ENCODE results near the gene TMEM131. TPM values are rescaled to one million over a fixed set of nuclear protein-coding genes. Genes with fewer than 3 reads are reported as not detected.

TMEM131 gene
- total RNA-seq, 1 donor from 2014 or later = 35.4 TPM

- H3K27ac ChIP-seq = no peak overlapping the region
- intact Hi-C loops (cut with DNase I) = no loop called here
- no peaks in the 10 kb centered on the region for H3K27me3 ChIP-seq
- no peak for DNase-seq (ENCODE audit: extremely low spot score in 2 of 2)
- H3K4me1 ChIP-seq = no peaks in the 10 kb centered on the region
- H3K36me3 ChIP-seq = no peaks in the 10 kb centered on the region
- TF ChIP-seq POLR2AphosphoS5 (IDR thresholded peaks at IDR 0.05; ENCODE audit: insufficient read depth in 1 of 2, low read depth in 1 of 2) (no peak), CTCF (IDR thresholded peaks at IDR 0.05) (no peak), POLR2A (IDR thresholded peaks at IDR 0.05) (no peak)
- no peak overlapping the region for H3K4me3 ChIP-seq
- H3K9me3 ChIP-seq = no peaks in the 10 kb centered on the region
These were observed 8.9 kb upstream of the TMEM131 start for GRCh38 chr2:98004613-98005012.

GRCh38 chr2:98004047-98004446 is 8.3 kb upstream of the TMEM131 start:
- H3K4me1 ChIP-seq = no peaks in the 10 kb centered on the region
- no peak overlapping the region for H3K27ac ChIP-seq
- TF ChIP-seq POLR2AphosphoS5 (IDR thresholded peaks at IDR 0.05; ENCODE audit: insufficient read depth in 1 of 2, low read depth in 1 of 2) = no peak
- H3K36me3 ChIP-seq = no peaks in the 10 kb centered on the region
- no peak overlapping the region for H3K4me3 ChIP-seq
- H3K9me3 ChIP-seq = no peaks in the 10 kb centered on the region
- no peaks in the 10 kb centered on the region for H3K27me3 ChIP-seq
- DNase-seq (ENCODE audit: extremely low spot score in 2 of 2) = no peak
- intact Hi-C loops (cut with DNase I) = no loop called here

DNA sequence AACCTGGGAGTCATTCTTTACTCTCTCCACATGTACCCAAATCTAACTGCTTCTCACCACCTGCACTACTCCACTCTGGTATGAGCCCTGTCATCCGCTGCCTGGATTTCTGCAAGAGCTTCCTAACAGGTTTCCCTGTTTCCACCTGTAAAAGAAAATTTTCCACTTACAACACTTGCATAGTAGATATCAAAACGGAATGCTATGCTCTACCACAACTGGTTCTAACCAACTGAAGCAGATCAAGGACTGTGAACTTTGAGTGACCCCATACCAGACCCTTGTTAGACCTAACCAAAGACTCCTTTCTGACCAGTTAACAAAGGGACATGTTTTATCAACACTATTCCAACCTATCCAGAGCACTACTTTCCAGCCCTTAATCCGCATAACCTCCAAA is 3.8 kb upstream of the TMEM131 start:
- H3K27me3 ChIP-seq = no peaks in the 10 kb centered on the region
- H3K9me3 ChIP-seq = no peaks in the 10 kb centered on the region
- H3K4me3 ChIP-seq = no peak overlapping the region
- H3K27ac ChIP-seq = no peak overlapping the region
- TF ChIP-seq CTCF (IDR thresholded peaks at IDR 0.05) (no peak), POLR2A (IDR thresholded peaks at IDR 0.05) (no peak), POLR2AphosphoS5 (IDR thresholded peaks at IDR 0.05; ENCODE audit: insufficient read depth in 1 of 2, low read depth in 1 of 2) (no peak)
- no peaks in the 10 kb centered on the region for H3K36me3 ChIP-seq
- peaks cover 8% of the 10 kb centered on the region for H3K4me1 ChIP-seq
- intact Hi-C loops (cut with DNase I) = no loop called here
- DNase-seq (ENCODE audit: extremely low spot score in 2 of 2) = no peak

DNA sequence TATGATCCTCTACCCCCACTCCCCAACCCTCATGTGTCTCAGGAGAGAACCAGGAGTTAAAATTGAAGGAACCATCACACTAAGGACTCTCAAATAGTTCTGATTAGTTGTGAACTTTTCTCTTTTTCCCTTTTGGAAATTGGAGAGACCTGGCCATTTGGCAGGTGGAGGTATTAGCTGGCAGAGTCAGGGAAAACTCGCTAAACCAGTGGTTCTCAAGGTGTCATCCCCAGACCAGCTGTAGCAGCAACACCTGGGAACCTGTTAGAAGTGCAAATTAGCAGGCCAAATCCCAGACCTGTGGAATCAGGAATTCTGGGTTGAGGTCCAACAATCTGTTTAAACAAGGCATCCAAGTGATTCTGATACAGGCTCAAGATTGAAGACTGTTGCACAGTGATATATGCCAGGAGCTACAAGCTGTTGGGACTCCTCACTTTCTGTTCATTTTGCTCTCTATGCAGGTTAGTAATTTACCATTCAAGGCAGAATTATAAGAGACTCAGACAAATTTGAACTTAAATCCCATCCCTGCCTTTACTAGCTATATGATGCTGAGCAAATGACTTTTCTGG is 2.8 kb upstream of the TMEM131 start:
- H3K27ac ChIP-seq = no peak overlapping the region

GRCh38 chr2:97997784-97998392 is 2.1 kb upstream of the TMEM131 start:
- no peaks in the 10 kb centered on the region for H3K9me3 ChIP-seq
- no peaks in the 10 kb centered on the region for H3K27me3 ChIP-seq
- H3K4me3 ChIP-seq = no peak overlapping the region
- H3K36me3 ChIP-seq = no peaks in the 10 kb centered on the region
- DNase-seq (ENCODE audit: extremely low spot score in 2 of 2) = no peak
- TF ChIP-seq POLR2A (IDR thresholded peaks at IDR 0.05) = no peak
- TF ChIP-seq CTCF (IDR thresholded peaks at IDR 0.05) = no peak
- no peak for TF ChIP-seq POLR2AphosphoS5 (IDR thresholded peaks at IDR 0.05; ENCODE audit: insufficient read depth in 1 of 2, low read depth in 1 of 2)
- H3K27ac ChIP-seq = no peak overlapping the region
- intact Hi-C loops (cut with DNase I) = no loop called here
- peaks cover 25% of the 10 kb centered on the region for H3K4me1 ChIP-seq

More for the DNA sequence above, 2.8 kb upstream of the TMEM131 start:
- Histone ChIP-seq H3K27me3 (no peaks in the 10 kb centered on the region), H3K4me1 (peaks cover 19% of the 10 kb centered on the region), H3K4me3 (no peak overlapping the region), H3K9me3 (no peaks in the 10 kb centered on the region), H3K36me3 (no peaks in the 10 kb centered on the region)
- no peak for DNase-seq (ENCODE audit: extremely low spot score in 2 of 2)
- intact Hi-C loops (cut with DNase I) = no loop called here
- TF ChIP-seq POLR2AphosphoS5 (IDR thresholded peaks at IDR 0.05; ENCODE audit: insufficient read depth in 1 of 2, low read depth in 1 of 2) = no peak
- TF ChIP-seq CTCF (IDR thresholded peaks at IDR 0.05) = no peak
- TF ChIP-seq POLR2A (IDR thresholded peaks at IDR 0.05) = no peak

Data from vagina (tissue), 2 donors.